OCI-LY7 (cell line): ENCODE results near the gene EVI2A.

ENCODE experiments used
- CTCF ChIP-seq: fragments of 200-600 bp; sonication (generic); conservative IDR thresholded peaks from 2 replicates; pipeline ENCODE4 v1.5.1; 2014; ENCODE audit warnings: mild to moderate bottlenecking, antibody characterized with exemption, low read length, moderate library complexity, mixed read lengths
- EZH2phosphoT487 ChIP-seq: fragments of 200-600 bp; sonication (generic); IDR thresholded peaks from 2 replicates; pipeline ENCODE4 v1.6.1; 2018; ENCODE audit warnings: low read depth, borderline replicate concordance, mild to moderate bottlenecking, mixed run types, antibody characterized with exemption, low read length, moderate library complexity, mixed read lengths

GRCh38 chr17:31294231-31294630 lies 27.2 kb downstream of the EVI2A start:
- TF ChIP-seq CTCF: no peak
- no peak for TF ChIP-seq EZH2phosphoT487
